ENCODE measurements around the gene SLC10A1.
"Not testable (repeated sequence)": the region's sequence is repeated elsewhere in the genome, so short reads cannot be mapped to it uniquely, and the experiment has no call there.

The SLC10A1 gene

DNA sequence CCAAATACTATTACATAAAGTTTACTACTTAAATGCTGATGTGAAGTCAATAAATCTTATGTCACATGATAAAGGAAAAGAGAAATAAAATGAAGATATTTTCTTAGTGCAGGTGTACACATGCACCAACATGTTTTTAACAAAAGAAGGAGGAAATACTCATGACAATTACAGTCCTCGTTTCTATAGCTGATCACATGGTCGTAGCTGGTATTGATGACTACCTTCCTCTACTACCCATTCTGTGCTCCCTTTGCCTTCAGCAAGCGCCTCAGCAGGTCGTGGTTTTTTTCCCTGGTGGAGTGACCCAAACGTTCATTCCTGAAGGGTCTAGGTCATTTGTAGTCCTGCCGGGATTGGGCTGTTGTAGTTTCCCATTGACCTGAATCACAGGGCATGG, 25.4 kb upstream of the SLC10A1 start:
- no peak overlapping the region for H3K4me3 ChIP-seq (ENCODE audit: low read length)
- H3K27ac ChIP-seq (ENCODE audit: low read length) = no peak overlapping the region
- H3K4me1 ChIP-seq (ENCODE audit: control insufficient read depth, low read depth, low read length) = peaks cover 4% of the 10 kb centered on the region
- H3K27me3 ChIP-seq (ENCODE audit: control insufficient read depth, insufficient read depth, low read length) = no peaks in the 10 kb centered on the region
- no peaks in the 10 kb centered on the region for H3K36me3 ChIP-seq (ENCODE audit: control insufficient read depth, low read depth, low read length)
- H3K9ac ChIP-seq (ENCODE audit: low read length) = no peak overlapping the region
- no peaks in the 10 kb centered on the region for H3K9me3 ChIP-seq (ENCODE audit: control insufficient read depth, low read depth, low read length)

DNA sequence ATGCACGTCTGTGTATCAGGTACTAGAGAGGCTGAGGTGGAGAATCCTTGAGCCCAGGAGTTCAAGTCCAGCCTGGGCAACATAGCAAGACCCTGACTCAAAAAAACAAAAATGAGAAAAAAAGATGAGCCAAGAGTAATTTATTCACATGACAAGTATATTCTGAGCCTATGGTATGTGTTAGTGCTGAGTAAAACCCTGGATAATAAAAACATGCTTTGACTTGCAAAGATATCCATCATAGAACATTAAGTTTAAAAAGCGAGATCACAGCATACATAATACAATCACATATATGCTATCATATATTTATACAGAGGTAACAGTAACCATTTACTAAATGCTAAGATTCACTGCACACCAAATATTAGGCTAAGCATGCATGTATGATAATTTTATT, 23.9 kb upstream of the SLC10A1 start:
- H3K27me3 ChIP-seq (ENCODE audit: control insufficient read depth, insufficient read depth, low read length) = no peaks in the 10 kb centered on the region
- no peak overlapping the region for H3K27ac ChIP-seq (ENCODE audit: low read length)
- H3K9ac ChIP-seq (ENCODE audit: low read length) = no peak overlapping the region
- no peak overlapping the region for H3K4me3 ChIP-seq (ENCODE audit: low read length)
- no peaks in the 10 kb centered on the region for H3K9me3 ChIP-seq (ENCODE audit: control insufficient read depth, low read depth, low read length)
- H3K36me3 ChIP-seq (ENCODE audit: control insufficient read depth, low read depth, low read length) = no peaks in the 10 kb centered on the region
- peaks cover 4% of the 10 kb centered on the region for H3K4me1 ChIP-seq (ENCODE audit: control insufficient read depth, low read depth, low read length)

DNA sequence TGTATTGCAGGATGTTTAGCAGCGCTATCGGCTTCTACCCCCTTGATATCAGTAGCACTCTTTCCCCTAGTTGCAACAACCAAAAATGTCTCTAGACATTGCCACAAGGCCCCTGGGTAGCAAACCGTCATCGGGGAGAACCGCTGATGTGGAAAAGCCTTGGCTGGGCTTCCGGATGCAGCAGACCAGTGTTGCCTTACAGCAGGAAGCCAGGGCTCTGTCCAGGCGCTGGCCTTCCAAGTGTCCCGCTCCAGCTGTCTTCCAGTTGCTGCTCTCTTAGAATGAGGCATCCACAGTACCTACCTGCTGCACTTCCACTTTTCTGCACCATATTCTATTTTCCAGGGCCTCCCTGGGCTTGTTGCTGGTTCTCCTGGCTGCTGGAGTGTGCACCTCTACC, 22.6 kb upstream of the SLC10A1 start:
- Histone ChIP-seq H3K4me1 (ENCODE audit: control insufficient read depth, low read depth, low read length) (peaks cover 4% of the 10 kb centered on the region), H3K9me3 (ENCODE audit: control insufficient read depth, low read depth, low read length) (no peaks in the 10 kb centered on the region), H3K36me3 (ENCODE audit: control insufficient read depth, low read depth, low read length) (no peaks in the 10 kb centered on the region), H3K4me3 (ENCODE audit: low read length) (no peak overlapping the region), H3K9ac (ENCODE audit: low read length) (no peak overlapping the region), H3K27me3 (ENCODE audit: control insufficient read depth, insufficient read depth, low read length) (no peaks in the 10 kb centered on the region), H3K27ac (ENCODE audit: low read length) (no peak overlapping the region)

DNA sequence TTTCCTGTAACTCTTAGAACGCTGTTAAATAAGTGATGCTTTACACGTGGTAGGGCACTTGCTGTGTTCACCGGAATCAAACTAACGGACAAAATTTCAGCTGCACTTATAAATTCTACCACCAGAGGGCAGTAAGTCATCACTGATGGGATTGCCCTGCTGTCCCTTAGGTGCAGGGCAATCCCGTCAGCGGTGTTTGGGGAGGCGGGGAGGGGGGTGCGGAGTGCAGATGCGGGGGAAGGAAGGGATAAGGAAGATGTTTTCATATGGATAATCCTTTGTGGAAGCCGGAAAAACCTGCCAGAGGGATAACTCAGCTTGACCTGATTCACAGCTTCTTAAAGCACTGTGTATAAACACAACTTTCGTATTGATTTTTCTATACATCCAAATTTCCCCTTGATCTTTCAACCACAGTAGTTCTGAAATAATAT, 21.7 kb upstream of the SLC10A1 start:
- Histone ChIP-seq H3K36me3 (ENCODE audit: control insufficient read depth, low read depth, low read length) (no peaks in the 10 kb centered on the region), H3K4me3 (ENCODE audit: low read length) (no peak overlapping the region), H3K9ac (ENCODE audit: low read length) (no peak overlapping the region), H3K4me1 (ENCODE audit: control insufficient read depth, low read depth, low read length) (peaks cover 4% of the 10 kb centered on the region), H3K27ac (ENCODE audit: low read length) (no peak overlapping the region), H3K27me3 (ENCODE audit: control insufficient read depth, insufficient read depth, low read length) (no peaks in the 10 kb centered on the region), H3K9me3 (ENCODE audit: control insufficient read depth, low read depth, low read length) (no peaks in the 10 kb centered on the region)

DNA sequence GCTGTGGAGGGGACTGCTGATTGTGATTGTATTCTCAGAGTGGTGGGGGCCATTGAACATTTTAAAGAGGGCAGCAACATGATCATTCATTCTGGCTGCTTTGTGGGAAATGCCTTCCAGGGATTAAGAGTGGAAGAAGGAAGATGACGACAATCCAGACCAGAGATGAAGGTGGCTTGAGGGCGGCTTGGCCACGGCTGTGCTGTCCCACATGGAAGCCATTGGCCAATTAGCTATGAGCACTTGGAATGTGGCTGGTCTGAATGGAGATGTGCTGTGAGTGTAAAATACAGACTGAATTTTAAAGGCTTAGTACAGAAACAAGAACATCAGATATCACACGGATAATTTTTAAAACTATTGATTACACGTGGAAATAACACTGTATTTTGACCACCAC, 19.2 kb upstream of the SLC10A1 start:
- Histone ChIP-seq H3K9me3 (ENCODE audit: control insufficient read depth, low read depth, low read length) (no peaks in the 10 kb centered on the region), H3K27me3 (ENCODE audit: control insufficient read depth, insufficient read depth, low read length) (no peaks in the 10 kb centered on the region), H3K4me1 (ENCODE audit: control insufficient read depth, low read depth, low read length) (peaks cover 4% of the 10 kb centered on the region), H3K36me3 (ENCODE audit: control insufficient read depth, low read depth, low read length) (no peaks in the 10 kb centered on the region), H3K27ac (ENCODE audit: low read length) (no peak overlapping the region), H3K9ac (ENCODE audit: low read length) (no peak overlapping the region), H3K4me3 (ENCODE audit: low read length) (no peak overlapping the region)

DNA sequence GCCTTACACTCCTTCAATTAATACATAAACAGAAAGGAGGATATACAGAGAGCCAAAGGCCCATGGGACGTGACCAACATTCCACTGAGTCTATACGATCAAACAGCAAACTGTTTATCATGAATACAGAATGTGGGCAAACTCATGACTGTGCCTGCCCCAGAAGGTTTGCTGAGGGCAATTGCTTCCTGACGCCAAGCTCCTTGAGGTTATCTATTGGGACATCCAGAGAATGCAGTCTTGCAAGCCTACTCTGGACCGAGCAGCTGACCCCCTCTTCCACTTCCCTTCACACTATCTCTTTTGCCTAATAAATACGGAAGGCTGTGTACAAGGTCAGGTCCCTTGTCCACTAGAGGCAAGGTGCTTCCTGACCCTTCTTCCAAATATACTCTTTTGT, 18.5 kb upstream of the SLC10A1 start:
- Histone ChIP-seq H3K9ac (ENCODE audit: low read length) (no peak overlapping the region), H3K27ac (ENCODE audit: low read length) (no peak overlapping the region), H3K4me3 (ENCODE audit: low read length) (no peak overlapping the region), H3K36me3 (ENCODE audit: control insufficient read depth, low read depth, low read length) (no peaks in the 10 kb centered on the region), H3K27me3 (ENCODE audit: control insufficient read depth, insufficient read depth, low read length) (no peaks in the 10 kb centered on the region), H3K9me3 (ENCODE audit: control insufficient read depth, low read depth, low read length) (no peaks in the 10 kb centered on the region), H3K4me1 (ENCODE audit: control insufficient read depth, low read depth, low read length) (peaks cover 4% of the 10 kb centered on the region)

DNA sequence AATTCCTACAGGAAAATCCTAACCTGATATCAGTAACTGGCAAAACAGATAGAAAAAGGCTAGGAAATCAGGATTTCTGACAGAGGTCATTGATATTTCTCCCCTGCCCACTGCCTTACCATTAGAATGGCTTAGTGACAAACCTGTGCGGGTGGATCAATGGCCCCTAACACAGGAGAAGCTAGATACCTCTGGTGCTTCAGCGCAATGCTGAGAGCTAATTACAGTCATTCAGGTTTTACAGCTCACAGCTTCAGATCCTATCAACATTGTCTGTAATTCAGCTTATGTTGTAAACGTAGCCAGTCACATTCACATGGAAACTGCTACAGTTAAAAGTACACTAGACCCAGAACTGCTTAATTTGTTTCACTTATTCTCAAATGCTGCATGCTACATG, 17.4 kb upstream of the SLC10A1 start:
- H3K9me3 ChIP-seq (ENCODE audit: control insufficient read depth, low read depth, low read length) = no peaks in the 10 kb centered on the region
- H3K4me3 ChIP-seq (ENCODE audit: low read length) = no peak overlapping the region
- no peak overlapping the region for H3K9ac ChIP-seq (ENCODE audit: low read length)
- H3K27ac ChIP-seq (ENCODE audit: low read length) = no peak overlapping the region
- peaks cover 4% of the 10 kb centered on the region for H3K4me1 ChIP-seq (ENCODE audit: control insufficient read depth, low read depth, low read length)
- no peaks in the 10 kb centered on the region for H3K36me3 ChIP-seq (ENCODE audit: control insufficient read depth, low read depth, low read length)
- no peaks in the 10 kb centered on the region for H3K27me3 ChIP-seq (ENCODE audit: control insufficient read depth, insufficient read depth, low read length)

DNA sequence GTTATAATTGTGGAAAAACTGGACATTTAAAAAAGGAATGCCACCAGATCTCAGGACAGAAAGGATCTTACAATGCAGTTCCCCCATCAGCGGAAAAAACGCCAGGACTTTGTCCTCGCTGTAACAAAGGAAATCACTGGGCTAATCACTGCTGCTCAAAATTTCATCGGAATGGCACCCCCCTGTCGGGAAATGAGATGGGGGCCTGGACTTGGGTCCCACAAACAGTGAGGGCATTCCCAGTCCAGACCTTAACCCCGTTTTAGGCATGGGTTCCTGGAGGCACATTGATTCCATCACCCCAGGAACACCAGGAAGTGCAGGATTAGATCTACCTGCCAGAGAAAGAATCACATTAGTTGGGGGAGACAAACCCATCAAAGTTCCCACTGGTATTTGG, 16.3 kb upstream of the SLC10A1 start:
- H3K27ac ChIP-seq (ENCODE audit: low read length); H3K4me3 ChIP-seq (ENCODE audit: low read length); H3K27me3 ChIP-seq (ENCODE audit: control insufficient read depth, insufficient read depth, low read length); H3K9ac ChIP-seq (ENCODE audit: low read length); H3K4me1 ChIP-seq (ENCODE audit: control insufficient read depth, low read depth, low read length); H3K36me3 ChIP-seq (ENCODE audit: control insufficient read depth, low read depth, low read length); H3K9me3 ChIP-seq (ENCODE audit: control insufficient read depth, low read depth, low read length): not testable (repeated sequence)

DNA sequence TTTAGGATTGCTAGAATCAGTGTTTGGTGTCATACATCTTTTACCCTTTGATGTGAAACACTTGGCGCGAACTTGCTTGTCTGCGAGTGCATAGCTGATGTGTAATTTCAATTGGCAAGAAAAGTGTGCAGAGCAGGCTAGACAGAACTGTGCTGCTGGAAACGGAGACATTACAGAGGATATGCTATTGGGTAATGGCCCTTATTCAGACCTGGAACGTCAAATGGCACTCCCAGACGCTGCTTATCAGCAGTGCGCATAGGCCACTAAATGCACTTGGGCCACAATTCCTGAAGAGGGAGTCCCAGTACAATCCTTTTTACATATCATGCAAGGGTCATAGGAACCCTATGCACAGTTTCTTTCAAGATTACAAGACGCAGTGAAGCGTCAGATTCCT, 15.7 kb upstream of the SLC10A1 start:
- Histone ChIP-seq H3K27me3 (ENCODE audit: control insufficient read depth, insufficient read depth, low read length) (no peaks in the 10 kb centered on the region), H3K4me1 (ENCODE audit: control insufficient read depth, low read depth, low read length) (no peaks in the 10 kb centered on the region)

DNA sequence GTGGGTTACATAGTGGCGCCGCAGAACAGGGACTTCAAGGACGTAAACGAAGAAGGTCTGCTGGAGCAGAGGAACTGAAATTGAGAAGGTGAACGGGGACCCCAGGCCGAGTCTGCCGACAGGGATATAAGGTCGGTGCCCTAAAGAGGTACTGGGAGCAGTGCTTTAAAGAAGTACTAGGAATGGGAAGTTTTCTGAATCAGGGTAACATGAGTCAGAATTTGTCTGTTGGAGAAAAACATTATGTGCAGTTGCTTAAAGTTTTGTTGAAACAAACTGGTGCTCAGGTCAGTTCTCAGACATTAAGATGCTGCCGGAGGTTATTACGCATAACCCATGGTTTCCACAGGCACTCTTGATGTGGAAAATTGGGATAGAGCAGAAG, 14.8 kb upstream of the SLC10A1 start:
- Histone ChIP-seq H3K4me1 (ENCODE audit: control insufficient read depth, low read depth, low read length) (no peaks in the 10 kb centered on the region), H3K27ac (ENCODE audit: low read length) (no peak overlapping the region), H3K4me3 (ENCODE audit: low read length) (no peak overlapping the region), H3K36me3 (ENCODE audit: control insufficient read depth, low read depth, low read length) (no peaks in the 10 kb centered on the region), H3K27me3 (ENCODE audit: control insufficient read depth, insufficient read depth, low read length) (no peaks in the 10 kb centered on the region), H3K9me3 (ENCODE audit: control insufficient read depth, low read depth, low read length) (no peaks in the 10 kb centered on the region), H3K9ac (ENCODE audit: low read length) (no peak overlapping the region)

More for the DNA sequence above, 15.7 kb upstream of the SLC10A1 start:
- no peak overlapping the region for H3K9ac ChIP-seq (ENCODE audit: low read length)
- no peak overlapping the region for H3K27ac ChIP-seq (ENCODE audit: low read length)
- H3K9me3 ChIP-seq (ENCODE audit: control insufficient read depth, low read depth, low read length) = no peaks in the 10 kb centered on the region
- no peaks in the 10 kb centered on the region for H3K36me3 ChIP-seq (ENCODE audit: control insufficient read depth, low read depth, low read length)
- H3K4me3 ChIP-seq (ENCODE audit: low read length) = no peak overlapping the region

DNA sequence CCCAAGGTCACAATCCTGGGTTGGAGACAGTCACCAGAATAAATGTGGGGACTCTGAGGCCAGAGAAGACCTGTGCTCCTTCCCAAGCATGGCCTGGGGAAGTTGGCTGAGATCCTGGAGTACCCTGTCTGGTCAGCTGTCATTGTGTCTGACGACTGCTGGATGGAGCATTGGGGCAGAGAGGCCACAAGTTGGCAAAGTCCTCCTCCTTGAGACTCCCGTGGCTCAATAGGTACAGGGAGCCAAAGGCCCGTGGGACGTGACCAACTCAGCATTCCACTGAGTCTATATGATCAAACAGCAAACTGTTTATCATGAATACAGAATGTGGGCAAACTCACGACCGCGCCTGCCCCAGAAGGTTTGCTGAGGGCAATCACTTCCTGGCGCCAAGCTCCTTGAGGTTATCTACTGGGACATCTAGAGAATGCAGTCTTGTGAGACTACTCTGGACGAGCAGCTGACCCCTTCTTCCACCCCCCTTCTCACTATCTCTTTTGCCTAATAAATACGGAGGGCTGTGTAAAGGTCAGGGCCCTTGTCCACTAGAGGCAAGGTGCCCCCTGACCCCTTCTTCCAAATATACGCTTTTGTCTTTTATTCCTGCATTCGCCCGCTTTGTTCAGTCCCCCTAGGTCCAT, 14.3 kb upstream of the SLC10A1 start:
- no peaks in the 10 kb centered on the region for H3K27me3 ChIP-seq (ENCODE audit: control insufficient read depth, insufficient read depth, low read length)
- no peaks in the 10 kb centered on the region for H3K4me1 ChIP-seq (ENCODE audit: control insufficient read depth, low read depth, low read length)
- no peak overlapping the region for H3K27ac ChIP-seq (ENCODE audit: low read length)
- H3K36me3 ChIP-seq (ENCODE audit: control insufficient read depth, low read depth, low read length) = no peaks in the 10 kb centered on the region
- H3K9me3 ChIP-seq (ENCODE audit: control insufficient read depth, low read depth, low read length) = no peaks in the 10 kb centered on the region
- no peak overlapping the region for H3K9ac ChIP-seq (ENCODE audit: low read length)
- no peak overlapping the region for H3K4me3 ChIP-seq (ENCODE audit: low read length)

DNA sequence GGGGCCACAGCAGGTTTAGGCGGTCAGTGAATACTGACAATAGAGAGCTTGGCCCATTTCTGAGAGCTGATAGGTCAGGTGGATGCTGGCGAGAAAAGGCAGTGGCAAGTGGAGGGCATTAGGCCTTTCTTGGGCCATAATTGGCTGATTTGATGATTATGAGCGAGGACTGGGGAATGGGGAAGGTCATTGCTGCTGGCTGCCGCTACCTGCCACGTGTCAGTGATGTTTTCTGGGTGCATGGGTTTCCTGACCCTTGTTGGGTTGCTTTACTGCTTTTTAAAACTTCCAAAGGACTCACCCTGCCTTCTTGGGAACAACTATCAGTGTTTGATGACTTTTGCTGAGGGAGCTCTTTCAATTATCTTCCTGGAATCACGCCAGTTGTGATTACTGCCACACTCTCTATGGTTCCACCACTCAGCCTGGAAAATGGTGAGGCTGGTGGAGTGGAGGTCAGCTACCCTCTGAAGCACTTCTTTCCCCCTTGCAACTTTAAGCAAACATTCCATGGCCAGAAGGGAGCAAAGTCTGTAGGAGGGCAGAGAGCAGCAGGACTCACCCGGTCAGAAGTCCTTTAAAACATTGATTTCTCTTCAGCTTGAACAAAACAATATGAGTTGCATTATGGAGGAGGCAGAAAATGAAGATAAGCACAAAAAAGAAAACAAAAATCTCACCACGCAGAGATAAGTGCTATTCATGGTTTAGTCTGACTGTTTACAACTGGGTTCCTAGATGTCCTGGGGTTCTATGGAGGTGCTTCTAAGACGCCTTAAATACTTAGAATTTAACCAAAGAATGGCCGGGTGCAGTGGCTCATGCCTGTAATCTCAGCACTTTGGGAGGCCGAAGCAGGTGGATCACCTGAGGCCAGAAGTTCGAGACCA, 12.1 kb upstream of the SLC10A1 start:
- Histone ChIP-seq H3K9ac (ENCODE audit: low read length) (no peak overlapping the region), H3K27ac (ENCODE audit: low read length) (no peak overlapping the region)

More for the DNA sequence above, 12.1 kb upstream of the SLC10A1 start:
- no peaks in the 10 kb centered on the region for H3K27me3 ChIP-seq (ENCODE audit: control insufficient read depth, insufficient read depth, low read length)
- H3K4me1 ChIP-seq (ENCODE audit: control insufficient read depth, low read depth, low read length) = no peaks in the 10 kb centered on the region
- no peaks in the 10 kb centered on the region for H3K36me3 ChIP-seq (ENCODE audit: control insufficient read depth, low read depth, low read length)
- no peak overlapping the region for H3K4me3 ChIP-seq (ENCODE audit: low read length)
- no peaks in the 10 kb centered on the region for H3K9me3 ChIP-seq (ENCODE audit: control insufficient read depth, low read depth, low read length)

All from iPS-18a (cell line).